Hepatocyte (in vitro differentiated cells): Measurements from ENCODE around the gene ANKRD1. TPM values are rescaled to one million over a fixed set of nuclear protein-coding genes. Genes with fewer than 3 reads are reported as not detected.
"Not testable (repeated sequence)": the region's sequence is repeated elsewhere in the genome, so short reads cannot be mapped to it uniquely, and the experiment has no call there.

Source experiments
- DNase-seq: peaks from one replicate; pipeline ENCODE4 v3.0.0-alpha.2; 2016; ENCODE audit warnings: low spot score
- H2AFZ ChIP-seq: fragments of 200-600 bp; sonication (generic); 2 replicates; pipeline ENCODE4 v1.6.0; 2016; ENCODE audit warnings: antibody characterized with exemption, mild to moderate bottlenecking
- H3K27ac ChIP-seq: fragments of 200-600 bp; sonication (generic); 2 replicates; pipeline ENCODE4 v1.5.1; 2016; ENCODE audit warnings: mild to moderate bottlenecking
- H3K27me3 ChIP-seq: fragments of 200-600 bp; sonication (generic); 2 replicates; pipeline ENCODE4 v1.6.1; 2016
- H3K36me3 ChIP-seq: fragments of 200-600 bp; sonication (generic); replicated peaks from 2 replicates; pipeline ENCODE4 v1.5.1; 2016; ENCODE audit warnings: low read depth; ENCODE audit not compliant: insufficient read depth
- H3K4me1 ChIP-seq: fragments of 200-600 bp; sonication (generic); 2 replicates; pipeline ENCODE4 v1.5.1; 2016; ENCODE audit warnings: mild to moderate bottlenecking, moderate library complexity; ENCODE audit not compliant: insufficient read depth
- H3K4me2 ChIP-seq: fragments of 200-600 bp; sonication (generic); 2 replicates; pipeline ENCODE4 v1.6.0; 2016
- H3K4me3 ChIP-seq: fragments of 200-600 bp; sonication (generic); 2 replicates; pipeline ENCODE4 v1.5.1; 2016; ENCODE audit warnings: mild to moderate bottlenecking
- H3K79me2 ChIP-seq: fragments of 200-600 bp; sonication (generic); 2 replicates; pipeline ENCODE4 v1.6.0; 2017; ENCODE audit warnings: mild to moderate bottlenecking
- H3K9me2 ChIP-seq: fragments of 200-600 bp; sonication (generic); replicated peaks from 2 replicates; pipeline ENCODE4 v1.6.0; 2017; ENCODE audit warnings: mild to moderate bottlenecking; ENCODE audit not compliant: insufficient read depth
- H3K9me3 ChIP-seq: fragments of 200-600 bp; sonication (generic); 2 replicates; pipeline ENCODE4 v1.5.1; 2016; ENCODE audit warnings: low read depth, mild to moderate bottlenecking
- H4K20me1 ChIP-seq: fragments of 200-600 bp; sonication (generic); 2 replicates; pipeline ENCODE4 v1.6.0; 2016; ENCODE audit warnings: mild to moderate bottlenecking; ENCODE audit not compliant: insufficient read depth, poor library complexity, severe bottlenecking
- EZH2 ChIP-seq: fragments of 200-600 bp; sonication (generic); IDR thresholded peaks from 2 replicates; pipeline ENCODE4 v1.6.1; 2016; ENCODE audit warnings: antibody characterized with exemption, mild to moderate bottlenecking, borderline replicate concordance
- EZH2phosphoT487 ChIP-seq: fragments of 200-600 bp; sonication (generic); IDR thresholded peaks from one replicate; pipeline ENCODE4 v1.6.1; 2018; ENCODE audit warnings: antibody characterized with exemption, mild to moderate bottlenecking, low read depth, moderate library complexity; ENCODE audit not compliant: unreplicated experiment, severe bottlenecking
- WGBS: methylation state at CpG from one replicate; pipeline ENCODE4 v1.1.6; 2016; ENCODE audit warnings: low lambda C conversion rate; ENCODE audit errors: missing lambda C conversion rate; 5-methylcytosine and 5-hydroxymethylcytosine counted together
- polyA plus RNA-seq: library from polyadenylated mRNA; unstranded; fragments of >200 nt; fragmentation: Nextera tagmentation; extraction: Ambion mirVana; gene quantifications from 2 replicates; pipeline ENCODE4 v1.2.1, GENCODE V29; 2016
- total RNA-seq: library from RNA; depleted of rRNA; stranded (reverse); fragments of >200 nt; gene quantifications from 2 replicates; pipeline ENCODE4 v1.2.3, GENCODE V29; 2014
- TF ChIP-seq, protein P1 (sequence below): fragments of 200-600 bp; sonication (generic); IDR thresholded peaks from 2 replicates; pipeline ENCODE4 v1.5.1; 2016; ENCODE audit warnings: antibody characterized with exemption, mild to moderate bottlenecking; ENCODE audit not compliant: poor library complexity

The ANKRD1 gene
- total and polyA plus RNA-seq, 2 experiments from 2014 or later, result 43.4 to 105 TPM

DNA sequence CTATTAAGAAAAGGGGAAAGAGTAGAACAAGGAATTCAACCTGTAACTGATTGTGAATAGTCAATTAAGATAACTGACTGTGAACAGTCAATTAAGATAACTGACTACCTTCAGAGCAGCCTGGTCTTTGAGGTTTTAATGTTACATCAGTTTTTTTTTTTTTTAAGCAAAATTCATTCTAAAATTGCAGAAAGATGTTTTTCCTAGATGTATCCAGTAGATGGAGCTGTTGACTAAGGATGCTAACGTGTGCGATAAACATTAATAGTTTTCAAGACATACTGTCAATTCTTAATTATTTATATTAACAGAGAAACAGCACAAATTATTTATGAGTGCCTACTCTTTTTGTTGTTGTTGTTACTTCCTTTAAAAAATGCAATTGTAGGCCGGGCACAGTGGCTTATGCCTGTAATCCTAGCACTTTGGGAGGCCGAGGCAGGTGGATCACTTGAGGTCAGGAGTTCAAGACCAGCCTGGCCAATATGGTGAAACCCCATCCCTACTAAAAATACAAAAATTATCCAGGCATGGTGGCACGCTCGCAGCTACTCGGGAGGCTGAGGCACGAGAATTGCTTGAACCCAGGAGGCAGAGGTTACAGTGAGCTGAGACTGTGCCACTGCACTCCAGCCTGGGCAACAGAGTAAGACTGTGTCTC, 40.7 kb downstream of the ANKRD1 start:
- not testable (repeated sequence) for H3K9me3 ChIP-seq, H2AFZ ChIP-seq, H3K27me3 ChIP-seq, H3K36me3 ChIP-seq, H3K27ac ChIP-seq, H3K4me1 ChIP-seq, H3K9me2 ChIP-seq, H4K20me1 ChIP-seq, H3K4me3 ChIP-seq, H3K79me2 ChIP-seq, H3K4me2 ChIP-seq
- TF ChIP-seq, protein P1, sequence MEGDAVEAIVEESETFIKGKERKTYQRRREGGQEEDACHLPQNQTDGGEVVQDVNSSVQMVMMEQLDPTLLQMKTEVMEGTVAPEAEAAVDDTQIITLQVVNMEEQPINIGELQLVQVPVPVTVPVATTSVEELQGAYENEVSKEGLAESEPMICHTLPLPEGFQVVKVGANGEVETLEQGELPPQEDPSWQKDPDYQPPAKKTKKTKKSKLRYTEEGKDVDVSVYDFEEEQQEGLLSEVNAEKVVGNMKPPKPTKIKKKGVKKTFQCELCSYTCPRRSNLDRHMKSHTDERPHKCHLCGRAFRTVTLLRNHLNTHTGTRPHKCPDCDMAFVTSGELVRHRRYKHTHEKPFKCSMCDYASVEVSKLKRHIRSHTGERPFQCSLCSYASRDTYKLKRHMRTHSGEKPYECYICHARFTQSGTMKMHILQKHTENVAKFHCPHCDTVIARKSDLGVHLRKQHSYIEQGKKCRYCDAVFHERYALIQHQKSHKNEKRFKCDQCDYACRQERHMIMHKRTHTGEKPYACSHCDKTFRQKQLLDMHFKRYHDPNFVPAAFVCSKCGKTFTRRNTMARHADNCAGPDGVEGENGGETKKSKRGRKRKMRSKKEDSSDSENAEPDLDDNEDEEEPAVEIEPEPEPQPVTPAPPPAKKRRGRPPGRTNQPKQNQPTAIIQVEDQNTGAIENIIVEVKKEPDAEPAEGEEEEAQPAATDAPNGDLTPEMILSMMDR, result peak; percentile 67
- WGBS, result 81% methylated on average over 8 of the region's 8 CpGs
- peak; percentile 39 for DNase-seq

DNA sequence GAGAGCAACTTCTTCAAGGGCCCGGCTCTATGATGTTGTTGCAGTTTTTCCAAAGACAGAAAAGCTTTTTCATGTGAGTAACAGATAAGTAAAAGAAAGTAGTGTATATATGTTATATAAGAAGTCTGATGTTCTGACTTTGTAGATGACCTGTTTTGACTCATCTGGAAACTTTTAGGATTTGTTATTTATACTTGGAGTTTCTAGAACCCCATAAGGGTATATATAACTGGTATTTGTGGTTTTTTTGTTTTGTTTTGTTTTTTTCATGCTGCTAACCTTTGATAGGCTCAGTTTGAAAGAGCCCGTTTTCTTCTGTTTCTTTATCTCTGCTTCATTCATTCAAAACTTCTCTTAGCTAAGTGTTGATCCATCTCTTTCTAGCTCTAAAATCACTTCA, 41.8 kb downstream of the ANKRD1 start:
- TF ChIP-seq EZH2 (no peak), EZH2phosphoT487 (no peak)
- TF ChIP-seq, protein P1, result no peak

DNA sequence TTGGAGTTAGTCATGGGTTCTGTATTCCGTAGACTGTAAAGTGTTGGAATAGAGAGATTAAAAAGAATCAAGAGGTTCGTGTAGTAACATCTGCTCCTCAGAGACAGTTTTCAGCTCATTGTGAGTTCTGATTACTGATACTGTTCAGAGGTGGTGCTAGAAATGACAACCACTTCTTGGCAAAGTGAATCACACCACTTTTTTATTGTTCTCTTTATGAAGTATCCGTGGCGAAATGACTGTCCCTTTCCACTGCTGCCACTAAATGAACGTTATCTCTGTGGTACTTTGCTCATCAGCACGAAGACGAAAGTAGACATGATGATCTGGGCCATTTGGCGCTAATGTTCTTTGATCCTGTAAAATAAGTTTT, 48.3 kb downstream of the ANKRD1 start:
- no peaks in the 10 kb centered on the region for H4K20me1 ChIP-seq
- peak overlapping the region; percentile 89 for H2AFZ ChIP-seq
- no peaks in the 10 kb centered on the region for H3K36me3 ChIP-seq
- TF ChIP-seq EZH2 (no peak), EZH2phosphoT487 (no peak)
- TF ChIP-seq, protein P1, result no peak
- WGBS, result 51% methylated on average over 8 of the region's 8 CpGs
- no peak for DNase-seq
- peak overlapping the region; percentile 67 for H3K27ac ChIP-seq
- H3K27me3 ChIP-seq, result no peaks in the 10 kb centered on the region
- H3K4me3 ChIP-seq, result peak overlapping the region; percentile 70
- peak overlapping the region; percentile 84 for H3K4me2 ChIP-seq
- no peaks in the 10 kb centered on the region for H3K9me2 ChIP-seq
- H3K79me2 ChIP-seq, result peaks cover 24% of the 10 kb centered on the region
- H3K9me3 ChIP-seq, result no peaks in the 10 kb centered on the region
- no peaks in the 10 kb centered on the region for H3K4me1 ChIP-seq

More for the DNA sequence above, 41.8 kb downstream of the ANKRD1 start:
- H3K79me2 ChIP-seq, result peaks cover 5% of the 10 kb centered on the region
- no peaks in the 10 kb centered on the region for H3K27me3 ChIP-seq
- no peak overlapping the region for H3K4me2 ChIP-seq
- no peaks in the 10 kb centered on the region for H3K9me2 ChIP-seq
- 91% methylated on average over 2 of the region's 2 CpGs for WGBS
- no peak overlapping the region for H3K4me3 ChIP-seq
- H4K20me1 ChIP-seq, result no peaks in the 10 kb centered on the region
- H2AFZ ChIP-seq, result no peak overlapping the region
- no peak for DNase-seq
- no peaks in the 10 kb centered on the region for H3K4me1 ChIP-seq
- H3K27ac ChIP-seq, result no peak overlapping the region
- no peaks in the 10 kb centered on the region for H3K36me3 ChIP-seq
- no peaks in the 10 kb centered on the region for H3K9me3 ChIP-seq
